ENCODE results near the gene ATP6V1F.

Gene ATP6V1F

DNA sequence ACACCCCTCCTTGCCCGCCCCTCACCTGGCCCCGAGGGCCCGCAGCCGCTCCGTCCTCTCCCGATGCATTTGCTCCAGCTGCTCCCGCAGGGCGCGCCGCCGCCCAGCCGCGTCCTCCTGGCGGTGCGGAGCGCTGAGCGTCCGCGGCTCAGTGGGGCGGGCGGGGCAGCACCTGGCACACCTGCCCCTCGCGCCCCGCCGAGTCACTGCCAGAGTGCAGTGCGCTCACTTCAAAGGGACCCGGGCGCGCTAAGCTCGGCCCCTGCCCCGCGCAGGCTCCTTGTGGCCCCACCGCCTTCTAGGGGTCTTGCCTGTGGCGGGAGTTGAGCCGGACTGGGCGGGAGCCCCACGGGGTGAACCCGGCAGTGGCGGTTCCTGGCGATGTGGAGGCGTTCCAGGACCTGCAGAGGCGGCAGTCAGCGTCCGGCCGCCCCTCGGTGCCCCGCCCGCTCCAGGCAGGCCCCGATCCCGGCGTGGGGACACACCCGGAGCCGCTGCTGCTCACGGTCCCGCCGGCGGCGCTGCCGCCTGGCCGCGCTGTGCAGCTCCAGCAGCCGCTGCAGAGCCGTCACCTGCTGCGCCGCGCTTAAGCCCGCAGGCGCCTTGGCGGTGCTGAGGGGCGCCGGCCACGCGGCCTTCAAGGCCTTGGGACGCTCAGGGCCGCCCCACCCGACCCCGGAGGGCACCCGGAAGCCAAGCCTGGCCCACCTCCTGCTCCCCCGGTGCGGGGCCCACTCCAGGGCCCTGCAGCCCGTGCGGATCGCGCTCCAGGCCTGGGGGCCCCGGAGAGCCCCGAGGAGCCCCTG, 6.7 kb downstream of the ATP6V1F start:
- DNase-seq (ENCODE audit: low read depth) = no peak
- TF ChIP-seq, protein P1, sequence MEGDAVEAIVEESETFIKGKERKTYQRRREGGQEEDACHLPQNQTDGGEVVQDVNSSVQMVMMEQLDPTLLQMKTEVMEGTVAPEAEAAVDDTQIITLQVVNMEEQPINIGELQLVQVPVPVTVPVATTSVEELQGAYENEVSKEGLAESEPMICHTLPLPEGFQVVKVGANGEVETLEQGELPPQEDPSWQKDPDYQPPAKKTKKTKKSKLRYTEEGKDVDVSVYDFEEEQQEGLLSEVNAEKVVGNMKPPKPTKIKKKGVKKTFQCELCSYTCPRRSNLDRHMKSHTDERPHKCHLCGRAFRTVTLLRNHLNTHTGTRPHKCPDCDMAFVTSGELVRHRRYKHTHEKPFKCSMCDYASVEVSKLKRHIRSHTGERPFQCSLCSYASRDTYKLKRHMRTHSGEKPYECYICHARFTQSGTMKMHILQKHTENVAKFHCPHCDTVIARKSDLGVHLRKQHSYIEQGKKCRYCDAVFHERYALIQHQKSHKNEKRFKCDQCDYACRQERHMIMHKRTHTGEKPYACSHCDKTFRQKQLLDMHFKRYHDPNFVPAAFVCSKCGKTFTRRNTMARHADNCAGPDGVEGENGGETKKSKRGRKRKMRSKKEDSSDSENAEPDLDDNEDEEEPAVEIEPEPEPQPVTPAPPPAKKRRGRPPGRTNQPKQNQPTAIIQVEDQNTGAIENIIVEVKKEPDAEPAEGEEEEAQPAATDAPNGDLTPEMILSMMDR (IDR thresholded peaks at IDR 0.05; ENCODE audit: control insufficient read depth, extremely low read depth, insufficient read depth) = peak; percentile 47
- H3K4me3 ChIP-seq (ENCODE audit: low read depth, low read length) = peak overlapping the region; percentile 53

DNA sequence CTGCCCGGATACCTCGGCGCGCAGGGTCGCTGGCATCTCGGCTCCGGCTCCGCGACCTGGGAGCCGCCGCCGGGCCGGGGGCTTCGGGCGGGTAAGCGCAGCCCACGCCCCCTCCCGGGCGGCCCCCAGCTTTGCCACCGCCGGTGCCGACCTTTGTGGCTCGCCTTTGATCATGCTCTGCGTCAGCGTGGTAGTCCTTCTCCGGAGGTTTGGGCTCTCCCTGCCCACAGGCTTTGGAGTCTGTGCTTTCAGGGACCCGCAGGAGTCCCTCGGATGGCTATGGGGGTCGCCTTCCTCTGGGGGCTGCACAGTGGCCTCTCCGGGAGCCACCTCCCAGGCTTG, 7.3 kb downstream of the ATP6V1F start:
- TF ChIP-seq, protein P1 (IDR thresholded peaks at IDR 0.05; ENCODE audit: control insufficient read depth, extremely low read depth, insufficient read depth) = no peak
- no peak for DNase-seq (ENCODE audit: low read depth)
- H3K4me3 ChIP-seq (ENCODE audit: low read depth, low read length) = peak overlapping the region; percentile 53; the same call in 1 of the 2 replicates

DNA sequence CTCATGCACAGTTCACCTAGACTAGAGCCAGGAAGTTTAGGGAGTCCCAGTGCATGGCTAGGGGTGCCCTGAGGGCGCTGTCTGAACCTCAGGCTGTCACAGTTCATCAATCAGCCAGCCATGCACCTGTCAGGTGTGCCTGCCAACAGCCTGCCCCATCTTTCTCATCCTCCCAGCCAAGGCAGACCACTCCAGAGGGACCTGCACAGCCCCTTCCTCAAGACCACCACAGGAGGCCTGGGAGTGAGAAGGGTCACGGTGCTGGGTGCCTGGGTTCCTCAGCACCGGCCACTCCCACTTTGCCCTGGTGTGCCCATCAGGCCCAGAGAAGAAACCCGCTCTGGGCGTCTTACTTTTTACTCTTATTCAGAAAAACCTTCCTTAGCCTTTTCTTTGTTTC, 8.4 kb downstream of the ATP6V1F start:
- DNase-seq (ENCODE audit: low read depth) = no peak
- TF ChIP-seq, protein P1 (IDR thresholded peaks at IDR 0.05; ENCODE audit: control insufficient read depth, extremely low read depth, insufficient read depth) = no peak
- H3K4me3 ChIP-seq (ENCODE audit: low read depth, low read length) = no peak overlapping the region

DNA sequence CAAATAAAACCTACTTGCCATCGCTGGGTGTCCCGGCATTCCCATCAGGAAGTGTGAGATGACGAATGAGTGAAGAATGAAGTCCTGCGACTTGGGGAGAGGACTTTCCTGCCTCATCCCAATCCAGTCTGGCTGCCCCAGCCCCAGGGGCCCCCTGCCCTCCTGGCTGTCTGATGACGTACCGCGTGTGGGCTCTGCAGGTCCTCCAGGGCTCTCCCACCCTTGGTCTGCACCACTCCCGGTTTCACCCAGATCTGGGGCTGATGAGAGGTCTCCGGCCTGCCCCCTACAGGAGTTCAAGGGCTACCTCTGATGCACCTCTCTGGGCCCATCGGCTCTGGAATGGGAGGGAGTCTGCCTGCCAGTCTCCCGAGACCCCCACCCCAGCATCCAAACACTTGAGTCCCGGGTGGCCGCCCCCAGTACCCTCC, 9.8 kb downstream of the ATP6V1F start:
- no peak overlapping the region for H3K4me3 ChIP-seq (ENCODE audit: low read depth, low read length)
- TF ChIP-seq, protein P1 (IDR thresholded peaks at IDR 0.05; ENCODE audit: control insufficient read depth, extremely low read depth, insufficient read depth) = no peak
- DNase-seq (ENCODE audit: low read depth) = no peak

DNA sequence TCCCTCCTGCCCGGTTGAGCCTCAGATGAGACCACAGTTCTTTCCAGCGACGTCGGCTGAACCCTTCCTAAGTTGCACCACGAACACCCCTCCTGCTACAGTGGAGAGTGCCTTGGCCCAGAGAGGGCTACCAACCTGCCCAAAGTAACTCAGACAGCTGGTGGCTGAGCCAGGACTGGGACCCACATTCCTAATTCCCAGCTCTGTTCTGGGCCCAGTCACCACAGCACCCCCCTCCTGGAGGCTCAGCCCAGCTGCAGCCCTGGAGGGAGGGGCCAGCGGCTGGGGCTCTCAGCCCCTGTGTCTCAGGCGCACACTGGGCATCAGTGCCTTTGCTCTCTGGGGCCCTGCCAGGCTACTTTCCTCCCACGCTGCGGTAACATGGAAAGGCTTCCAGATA, 10.6 kb downstream of the ATP6V1F start:
- H3K4me3 ChIP-seq (ENCODE audit: low read depth, low read length) = no peak overlapping the region
- TF ChIP-seq, protein P1 (IDR thresholded peaks at IDR 0.05; ENCODE audit: control insufficient read depth, extremely low read depth, insufficient read depth) = no peak
- no peak for DNase-seq (ENCODE audit: low read depth)

DNA sequence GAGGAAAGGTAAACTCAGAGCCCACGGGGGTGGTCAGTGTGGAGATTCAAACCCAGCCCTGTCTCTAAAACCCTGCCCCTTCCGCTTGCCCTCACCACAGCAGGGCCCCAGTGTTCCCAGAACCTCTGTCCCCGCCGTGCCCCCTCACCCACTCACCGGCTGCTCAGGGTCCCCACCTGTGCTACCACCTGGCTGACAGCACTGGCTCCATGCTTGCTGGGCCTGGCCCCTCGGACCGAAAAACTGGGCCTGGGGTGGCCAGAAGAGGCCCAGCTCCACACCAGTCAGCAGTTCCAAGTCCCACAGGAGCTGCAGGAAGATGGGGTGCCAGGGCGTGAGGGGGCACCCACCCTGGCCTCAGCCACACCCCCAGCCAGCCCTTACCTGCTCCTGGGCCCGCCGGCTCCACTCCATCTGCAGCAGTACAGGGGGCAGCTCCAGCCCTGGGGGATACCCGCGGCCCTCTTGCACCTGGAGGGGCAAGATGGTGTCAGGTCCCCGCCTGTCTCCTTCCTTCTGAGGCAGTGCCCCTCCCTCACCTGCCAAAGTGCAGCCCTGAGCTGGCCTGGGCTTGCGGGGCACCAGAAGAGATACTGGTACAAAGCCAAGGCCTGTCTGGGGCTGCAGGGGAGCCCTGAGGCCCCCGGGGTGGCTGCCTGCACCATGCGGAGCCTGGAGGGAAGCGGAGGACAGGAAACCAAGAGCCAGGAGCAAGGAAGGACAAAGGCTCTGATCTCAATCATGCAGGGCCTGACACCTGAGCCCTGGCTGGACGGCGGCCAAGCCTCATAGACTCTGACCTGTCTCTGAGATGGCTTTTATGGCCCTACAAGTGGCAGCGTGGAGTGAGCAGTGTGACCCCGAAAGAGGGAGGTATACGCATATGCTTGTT, 11.7 kb downstream of the ATP6V1F start:
- TF ChIP-seq, protein P1 (IDR thresholded peaks at IDR 0.05; ENCODE audit: control insufficient read depth, extremely low read depth, insufficient read depth) = no peak
- DNase-seq (ENCODE audit: low read depth) = no peak
- no peak overlapping the region for H3K4me3 ChIP-seq (ENCODE audit: low read depth, low read length)

Measured in LNCaP clone FGC (cell line).